Measurements from ENCODE around the gene THADA.

DNA sequence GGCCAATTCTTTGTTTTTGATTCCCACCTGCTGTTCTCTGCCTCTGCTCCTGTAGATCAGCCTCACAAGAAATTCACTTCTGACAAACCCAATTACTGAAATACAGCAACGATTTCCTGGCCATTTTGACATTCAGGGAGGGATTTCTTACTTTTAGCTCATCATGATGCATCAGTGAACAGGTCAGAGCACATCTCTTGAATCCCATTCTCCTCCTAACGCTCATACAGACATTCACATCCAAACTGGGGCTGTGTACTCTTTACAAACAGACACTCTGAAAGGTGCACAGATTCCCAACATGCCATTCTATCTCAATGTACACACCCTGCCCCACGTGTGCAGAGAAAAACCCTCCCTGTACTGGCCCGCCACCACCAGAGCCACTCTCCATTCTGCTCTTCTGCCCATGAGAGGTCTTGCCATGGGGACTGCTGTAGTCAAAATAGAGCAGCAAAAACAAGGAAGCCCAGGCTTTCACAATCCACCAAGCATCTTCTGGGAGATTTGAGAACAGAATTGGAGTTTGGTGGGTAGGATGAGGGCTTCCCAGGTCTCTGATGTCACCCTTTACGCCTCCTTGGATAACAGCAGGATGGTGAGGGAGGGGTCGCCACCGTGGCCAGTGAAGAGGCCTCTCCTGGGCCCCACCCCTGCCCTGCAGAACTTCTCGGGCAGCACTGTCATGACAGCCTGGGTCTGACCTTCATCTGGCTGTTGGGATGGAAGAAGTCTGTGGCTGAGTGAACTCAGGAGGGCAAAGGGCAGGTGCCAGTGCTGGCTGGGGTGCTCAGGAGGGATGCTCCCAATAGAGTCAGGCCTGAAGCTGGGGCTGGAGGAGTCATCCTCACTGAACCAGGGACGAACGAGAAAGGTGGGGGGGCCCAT, 327.5 kb downstream of the THADA start:
- TF ChIP-seq POLR2A (IDR thresholded peaks at IDR 0.05): no peak
- TF ChIP-seq, protein P1, sequence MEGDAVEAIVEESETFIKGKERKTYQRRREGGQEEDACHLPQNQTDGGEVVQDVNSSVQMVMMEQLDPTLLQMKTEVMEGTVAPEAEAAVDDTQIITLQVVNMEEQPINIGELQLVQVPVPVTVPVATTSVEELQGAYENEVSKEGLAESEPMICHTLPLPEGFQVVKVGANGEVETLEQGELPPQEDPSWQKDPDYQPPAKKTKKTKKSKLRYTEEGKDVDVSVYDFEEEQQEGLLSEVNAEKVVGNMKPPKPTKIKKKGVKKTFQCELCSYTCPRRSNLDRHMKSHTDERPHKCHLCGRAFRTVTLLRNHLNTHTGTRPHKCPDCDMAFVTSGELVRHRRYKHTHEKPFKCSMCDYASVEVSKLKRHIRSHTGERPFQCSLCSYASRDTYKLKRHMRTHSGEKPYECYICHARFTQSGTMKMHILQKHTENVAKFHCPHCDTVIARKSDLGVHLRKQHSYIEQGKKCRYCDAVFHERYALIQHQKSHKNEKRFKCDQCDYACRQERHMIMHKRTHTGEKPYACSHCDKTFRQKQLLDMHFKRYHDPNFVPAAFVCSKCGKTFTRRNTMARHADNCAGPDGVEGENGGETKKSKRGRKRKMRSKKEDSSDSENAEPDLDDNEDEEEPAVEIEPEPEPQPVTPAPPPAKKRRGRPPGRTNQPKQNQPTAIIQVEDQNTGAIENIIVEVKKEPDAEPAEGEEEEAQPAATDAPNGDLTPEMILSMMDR (IDR thresholded peaks at IDR 0.05): no peak
